Ovary (tissue), 3 donors: Measurements from ENCODE around the gene MIOS.

ENCODE experiments used
- EP300 ChIP-seq: sonication (generic); formaldehyde crosslinking; IDR thresholded peaks from one replicate; pipeline ENCODE4 v1.6.1; 2017; ENCODE audit warnings: antibody characterized with exemption
- POLR2A ChIP-seq: fragments of 450-650 bp; IDR thresholded peaks from one replicate; pipeline ENCODE4 v1.6.1; 2017; ENCODE audit warnings: antibody characterized with exemption, mild to moderate bottlenecking, moderate library complexity
- TF ChIP-seq, protein P1 (sequence below), 3 donors: fragments of 450-650 bp in 2 of 3; fragments of 200-600 bp in 1 of 3; IDR thresholded peaks; one replicate each; pipeline versions ENCODE4 v1.5.1 to v1.8.0; 2016 to 2022; ENCODE audit warnings: antibody characterized with exemption in 3 of 3, mild to moderate bottlenecking in 1 of 3
- donor health status: DM: no; HTN: no; CAD: no.

- TF ChIP-seq, protein P1, sequence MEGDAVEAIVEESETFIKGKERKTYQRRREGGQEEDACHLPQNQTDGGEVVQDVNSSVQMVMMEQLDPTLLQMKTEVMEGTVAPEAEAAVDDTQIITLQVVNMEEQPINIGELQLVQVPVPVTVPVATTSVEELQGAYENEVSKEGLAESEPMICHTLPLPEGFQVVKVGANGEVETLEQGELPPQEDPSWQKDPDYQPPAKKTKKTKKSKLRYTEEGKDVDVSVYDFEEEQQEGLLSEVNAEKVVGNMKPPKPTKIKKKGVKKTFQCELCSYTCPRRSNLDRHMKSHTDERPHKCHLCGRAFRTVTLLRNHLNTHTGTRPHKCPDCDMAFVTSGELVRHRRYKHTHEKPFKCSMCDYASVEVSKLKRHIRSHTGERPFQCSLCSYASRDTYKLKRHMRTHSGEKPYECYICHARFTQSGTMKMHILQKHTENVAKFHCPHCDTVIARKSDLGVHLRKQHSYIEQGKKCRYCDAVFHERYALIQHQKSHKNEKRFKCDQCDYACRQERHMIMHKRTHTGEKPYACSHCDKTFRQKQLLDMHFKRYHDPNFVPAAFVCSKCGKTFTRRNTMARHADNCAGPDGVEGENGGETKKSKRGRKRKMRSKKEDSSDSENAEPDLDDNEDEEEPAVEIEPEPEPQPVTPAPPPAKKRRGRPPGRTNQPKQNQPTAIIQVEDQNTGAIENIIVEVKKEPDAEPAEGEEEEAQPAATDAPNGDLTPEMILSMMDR (IDR thresholded peaks at IDR 0.05): no peak
- TF ChIP-seq POLR2A (no peak), EP300 (no peak)
Measured at GRCh38 chr7:7576344-7576743, 9.7 kb downstream of the MIOS start.
